Kidney epithelial cell (primary cell): ENCODE results near the gene ZBTB49. TPM values are rescaled to one million over a fixed set of nuclear protein-coding genes. Genes with fewer than 3 reads are reported as not detected.

Experiments
- DNase-seq: peaks from one replicate; pipeline ENCODE4 v3.0.0-alpha.2; 2010; ENCODE audit warnings: low read depth
- H3K27me3 ChIP-seq: 2 replicates; pipeline ENCODE4 v1.6.0; 2011; ENCODE audit warnings: low read length; ENCODE audit not compliant: control insufficient read depth, insufficient read depth
- H3K36me3 ChIP-seq: 2 replicates; pipeline ENCODE4 v1.5.1; 2011; ENCODE audit warnings: low read length; ENCODE audit not compliant: control insufficient read depth, insufficient read depth
- H3K4me3 ChIP-seq: 2 replicates; pipeline ENCODE4 v1.5.1; 2011; ENCODE audit warnings: low read depth, mild to moderate bottlenecking, control low read depth, low read length
- total RNA-seq: library from RNA; depleted of rRNA; stranded (reverse); fragments of >200 nt; gene quantifications from 2 replicates; pipeline ENCODE4 v1.2.3, GENCODE V29; 2015
- TF ChIP-seq, protein P1 (sequence below): IDR thresholded peaks from 2 replicates; pipeline ENCODE4 v1.5.1; 2011; ENCODE audit warnings: mild to moderate bottlenecking, moderate library complexity, low read length, control low read depth, inconsistent platforms; ENCODE audit not compliant: insufficient read depth, poor library complexity, severe bottlenecking

Gene ZBTB49
- total RNA-seq, 1 donor from 2014 or later, result 3.9 TPM

DNA sequence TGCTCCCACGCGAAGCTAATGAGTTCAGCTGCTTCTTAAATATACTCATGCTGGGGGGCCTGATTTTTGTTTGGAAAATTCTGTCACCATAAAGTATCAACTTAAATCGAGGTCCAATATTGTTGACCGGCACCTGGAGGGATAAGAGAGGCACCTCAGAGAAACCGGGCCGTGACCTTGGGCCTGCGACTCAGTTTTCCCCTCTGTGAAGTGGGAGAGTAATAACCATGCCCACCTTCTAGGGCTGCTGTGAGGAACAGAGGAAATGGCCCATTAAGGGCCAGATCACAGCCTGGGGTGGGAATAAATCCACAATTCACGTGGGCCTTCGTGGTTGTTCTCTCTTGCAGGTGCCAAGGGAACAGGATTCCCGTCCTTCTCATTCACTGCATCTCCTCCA is 39.4 kb downstream of the ZBTB49 start:
- Histone ChIP-seq H3K36me3 (no peaks in the 10 kb centered on the region), H3K27me3 (peaks cover 2% of the 10 kb centered on the region), H3K4me3 (no peak overlapping the region)
- DNase-seq, result no peak
- TF ChIP-seq, protein P1, sequence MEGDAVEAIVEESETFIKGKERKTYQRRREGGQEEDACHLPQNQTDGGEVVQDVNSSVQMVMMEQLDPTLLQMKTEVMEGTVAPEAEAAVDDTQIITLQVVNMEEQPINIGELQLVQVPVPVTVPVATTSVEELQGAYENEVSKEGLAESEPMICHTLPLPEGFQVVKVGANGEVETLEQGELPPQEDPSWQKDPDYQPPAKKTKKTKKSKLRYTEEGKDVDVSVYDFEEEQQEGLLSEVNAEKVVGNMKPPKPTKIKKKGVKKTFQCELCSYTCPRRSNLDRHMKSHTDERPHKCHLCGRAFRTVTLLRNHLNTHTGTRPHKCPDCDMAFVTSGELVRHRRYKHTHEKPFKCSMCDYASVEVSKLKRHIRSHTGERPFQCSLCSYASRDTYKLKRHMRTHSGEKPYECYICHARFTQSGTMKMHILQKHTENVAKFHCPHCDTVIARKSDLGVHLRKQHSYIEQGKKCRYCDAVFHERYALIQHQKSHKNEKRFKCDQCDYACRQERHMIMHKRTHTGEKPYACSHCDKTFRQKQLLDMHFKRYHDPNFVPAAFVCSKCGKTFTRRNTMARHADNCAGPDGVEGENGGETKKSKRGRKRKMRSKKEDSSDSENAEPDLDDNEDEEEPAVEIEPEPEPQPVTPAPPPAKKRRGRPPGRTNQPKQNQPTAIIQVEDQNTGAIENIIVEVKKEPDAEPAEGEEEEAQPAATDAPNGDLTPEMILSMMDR, result no peak

DNA sequence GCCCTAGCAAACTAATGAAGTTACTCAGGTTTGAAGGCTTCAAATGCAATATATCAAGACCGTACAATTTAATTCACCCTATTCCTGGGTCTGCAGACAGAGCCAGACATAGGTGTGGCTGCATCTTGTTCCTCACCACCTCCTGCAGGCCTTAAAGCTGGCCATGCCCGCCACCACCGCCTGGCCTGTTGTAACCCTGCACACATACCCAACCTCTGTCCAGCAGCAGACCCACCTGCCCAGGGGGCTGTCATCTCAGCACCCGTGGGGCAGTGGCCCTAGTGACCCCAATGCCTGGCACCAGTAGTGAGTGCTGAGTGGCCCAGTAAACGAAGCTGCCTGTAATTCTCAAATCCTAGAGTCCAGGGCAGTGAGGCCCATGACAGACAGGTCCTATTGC is 40.7 kb downstream of the ZBTB49 start:
- DNase-seq, result no peak
- Histone ChIP-seq H3K27me3 (peaks cover 2% of the 10 kb centered on the region), H3K4me3 (no peak overlapping the region), H3K36me3 (no peaks in the 10 kb centered on the region)
- TF ChIP-seq, protein P1, result no peak

DNA sequence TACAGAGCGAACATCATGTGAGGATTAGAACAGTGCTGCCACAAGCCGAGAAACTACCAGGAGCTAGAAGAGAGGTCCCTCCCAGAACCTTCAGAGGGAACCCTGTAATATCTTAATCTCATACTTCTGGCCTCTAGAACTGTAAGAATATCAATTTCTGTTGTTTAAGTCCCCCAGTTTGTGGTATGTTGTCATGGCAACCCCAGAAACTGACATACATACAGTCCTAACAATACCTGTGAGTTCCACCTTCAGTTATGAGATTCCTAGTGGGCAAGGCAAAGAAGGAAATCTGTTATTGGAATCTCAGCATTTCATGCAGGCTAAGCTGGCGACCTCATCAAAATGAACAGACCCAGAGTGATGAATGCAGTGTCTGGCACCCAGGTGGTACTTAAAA is 42.5 kb downstream of the ZBTB49 start:
- no peaks in the 10 kb centered on the region for H3K36me3 ChIP-seq
- no peak overlapping the region for H3K4me3 ChIP-seq
- peaks cover 2% of the 10 kb centered on the region for H3K27me3 ChIP-seq
- no peak for DNase-seq
- TF ChIP-seq, protein P1, result no peak

DNA sequence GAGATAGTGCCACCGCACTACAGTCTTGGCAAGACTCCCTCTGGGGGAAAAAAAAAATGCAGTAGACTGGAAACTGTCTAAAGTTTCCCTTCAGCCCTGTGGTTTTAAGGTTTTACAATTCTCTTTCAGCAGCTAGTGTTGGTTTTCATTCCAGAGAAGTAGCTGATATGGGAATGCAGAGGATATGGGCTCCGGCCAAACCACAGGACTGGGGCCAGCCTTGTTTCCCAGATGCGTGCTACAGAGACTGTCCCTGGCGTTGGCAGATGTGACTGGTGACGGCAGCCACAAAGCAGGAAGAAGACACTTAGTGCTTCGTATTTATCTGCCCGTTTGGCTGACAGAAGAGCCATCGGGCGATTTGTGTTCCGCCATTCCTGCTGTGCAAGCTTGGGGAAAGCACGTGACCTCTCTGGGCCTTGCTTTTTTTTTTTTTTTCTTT is 43.2 kb downstream of the ZBTB49 start:
- H3K36me3 ChIP-seq, result no peaks in the 10 kb centered on the region
- H3K27me3 ChIP-seq, result peaks cover 2% of the 10 kb centered on the region
- H3K4me3 ChIP-seq, result no peak overlapping the region
- TF ChIP-seq, protein P1, result no peak
- DNase-seq, result no peak

DNA sequence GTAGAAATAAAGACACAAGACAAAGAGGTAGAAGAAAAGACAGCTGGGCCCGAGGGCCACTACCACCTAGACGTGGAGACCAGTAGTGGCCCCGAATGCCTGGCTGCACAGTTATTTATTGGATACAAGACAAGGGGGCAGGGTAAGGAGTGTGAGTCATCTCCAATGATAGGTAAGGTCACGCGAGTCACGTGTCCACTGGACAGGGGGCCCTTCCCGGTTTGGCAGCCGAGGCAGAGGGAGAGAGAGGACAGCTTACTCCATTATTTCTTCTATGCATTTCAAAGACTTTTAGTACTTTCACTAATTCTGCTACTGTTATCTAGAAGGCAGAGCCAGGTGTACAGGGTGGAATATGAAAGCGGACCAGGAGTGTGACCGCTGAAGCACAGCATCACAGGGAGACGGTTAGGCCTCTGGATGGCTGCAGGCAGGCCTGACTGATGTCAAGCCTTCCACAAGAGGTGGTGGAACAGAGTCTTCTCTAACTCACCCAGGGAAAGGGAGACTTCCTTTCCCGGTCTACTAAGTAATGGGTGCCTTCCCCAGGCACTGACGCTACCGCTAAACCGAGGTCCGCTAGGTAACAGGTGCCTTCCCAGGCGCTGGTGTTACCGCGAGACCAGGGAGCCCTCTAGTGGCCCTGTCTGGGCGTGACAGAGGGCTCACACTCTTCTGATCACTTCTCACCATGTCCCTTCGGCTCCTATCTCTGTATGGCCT is 44.9 kb downstream of the ZBTB49 start:
- H3K36me3 ChIP-seq, result no peaks in the 10 kb centered on the region
- TF ChIP-seq, protein P1, result peak; percentile 94
- peaks cover 2% of the 10 kb centered on the region for H3K27me3 ChIP-seq
- no peak overlapping the region for H3K4me3 ChIP-seq
- no peak for DNase-seq
